CD4-positive, alpha-beta T cell treated with Interleukin-2 at 100 ng/mL for 4 hours (primary cell): ENCODE data around the gene IL17F.
"Not testable (repeated sequence)": the region's sequence is repeated elsewhere in the genome, so short reads cannot be mapped to it uniquely, and the experiment has no call there.

Experiments used
- DNase-seq: peaks from one replicate; pipeline ENCODE4 v3.0.0-alpha.2; 2020; ENCODE audit warnings: low spot score

IL17F gene

DNA sequence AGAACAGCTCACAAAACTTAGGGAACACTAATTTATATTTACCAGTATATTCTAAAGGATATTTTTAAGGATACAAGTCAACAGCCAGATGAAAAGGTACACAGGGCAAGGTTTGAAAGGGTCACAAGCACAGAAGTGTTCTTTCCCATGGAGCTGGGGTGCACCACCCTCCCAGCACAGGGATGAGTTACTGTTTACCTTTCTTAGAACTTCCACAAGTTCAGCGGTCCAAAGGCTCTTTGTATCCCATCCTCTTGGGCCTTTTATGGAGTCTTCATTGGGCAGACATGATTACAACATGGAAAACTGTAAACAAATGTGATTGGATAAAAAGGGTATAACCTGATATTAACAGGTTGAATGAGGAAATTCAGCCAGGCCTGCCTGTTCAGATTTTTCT is 1.1 kb upstream of the IL17F start:
- DNase-seq = no peak

DNA sequence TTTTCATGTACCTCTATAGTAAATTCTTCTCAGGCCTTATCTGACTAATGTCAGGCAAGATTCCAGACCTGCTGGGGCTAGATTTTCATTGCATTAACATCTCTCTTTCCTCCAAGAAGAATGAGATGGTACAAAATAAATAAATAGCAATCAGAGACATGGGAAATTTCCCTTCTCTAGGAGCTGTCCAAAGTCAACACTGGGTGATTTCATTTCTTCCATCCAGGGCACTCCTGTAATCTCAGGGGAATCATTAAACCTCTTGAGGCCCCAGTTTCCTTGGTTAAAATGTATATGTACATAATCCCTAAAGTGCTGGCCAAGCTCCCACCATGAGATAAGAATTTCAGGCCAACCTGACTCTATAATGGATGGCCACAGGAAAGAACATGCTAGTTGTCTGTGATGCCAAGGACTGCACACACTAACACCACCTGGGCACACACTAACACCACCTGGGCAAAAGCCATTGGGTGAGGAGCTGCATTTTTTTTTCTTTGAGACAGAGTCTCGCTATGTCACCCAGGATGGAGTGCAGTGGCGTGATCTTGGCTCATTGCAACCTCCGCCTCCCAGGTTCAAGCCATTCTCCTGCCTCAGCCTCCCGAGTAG is 912 bp downstream of the IL17F start:
- no peak for DNase-seq

DNA sequence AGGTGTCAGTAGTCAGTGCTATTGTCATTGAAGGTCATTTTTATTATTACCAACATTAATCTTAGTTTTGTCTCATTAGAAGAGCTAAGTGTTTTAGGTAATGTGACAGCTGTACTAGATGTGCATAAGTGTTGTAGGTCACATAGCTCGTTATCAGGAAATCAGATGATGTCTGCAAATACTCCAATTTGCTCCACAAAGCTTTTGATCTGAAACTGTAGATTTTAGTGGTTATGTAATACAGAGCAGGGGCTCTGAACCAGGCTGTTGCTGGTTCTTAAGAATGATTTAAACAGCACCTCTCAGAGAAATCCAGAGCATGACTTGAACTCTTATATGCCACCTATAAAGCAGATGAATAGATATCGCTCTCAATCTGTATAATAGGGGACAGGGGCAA is 2.5 kb downstream of the IL17F start:
- no peak for DNase-seq

DNA sequence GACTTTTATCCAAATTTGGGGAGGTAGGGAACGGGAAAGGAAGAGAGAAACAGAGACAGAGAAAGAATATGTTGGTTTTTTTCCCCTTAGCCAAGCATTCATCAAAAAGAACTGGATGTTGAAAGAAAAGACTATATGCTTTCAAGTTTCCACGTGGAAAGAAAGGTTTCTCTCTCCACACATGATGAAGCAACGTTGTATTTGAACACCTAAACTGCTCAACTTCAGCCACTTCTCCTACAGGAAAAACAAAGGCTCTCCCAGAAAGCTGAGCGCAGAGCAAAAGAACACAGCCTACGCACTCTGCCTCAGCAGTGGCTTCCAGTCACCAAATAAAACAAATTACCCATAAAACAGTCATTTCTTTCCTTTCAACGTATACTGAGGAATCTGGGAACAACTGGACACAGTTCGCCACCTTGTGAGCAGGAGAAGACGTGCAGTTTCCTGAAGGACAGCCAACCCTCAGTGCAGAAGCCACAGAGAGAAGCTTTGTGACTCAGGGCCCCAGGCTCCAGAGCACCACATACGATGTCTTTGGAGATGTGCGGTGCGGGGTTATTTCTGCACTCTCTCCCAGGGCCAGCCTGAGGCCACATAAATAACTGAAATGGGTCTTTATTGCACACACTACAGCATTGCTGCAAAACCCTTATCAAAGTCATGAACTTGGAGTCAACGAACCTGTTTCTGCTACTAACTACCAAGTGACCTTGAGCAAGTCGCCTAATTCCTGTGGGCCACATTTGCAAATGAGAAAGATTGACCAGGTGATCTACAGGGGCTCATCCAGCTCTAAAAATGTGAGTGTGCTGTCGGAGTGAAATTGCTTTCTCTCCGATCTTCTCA is 10.1 kb downstream of the IL17F start:
- no peak for DNase-seq

DNA sequence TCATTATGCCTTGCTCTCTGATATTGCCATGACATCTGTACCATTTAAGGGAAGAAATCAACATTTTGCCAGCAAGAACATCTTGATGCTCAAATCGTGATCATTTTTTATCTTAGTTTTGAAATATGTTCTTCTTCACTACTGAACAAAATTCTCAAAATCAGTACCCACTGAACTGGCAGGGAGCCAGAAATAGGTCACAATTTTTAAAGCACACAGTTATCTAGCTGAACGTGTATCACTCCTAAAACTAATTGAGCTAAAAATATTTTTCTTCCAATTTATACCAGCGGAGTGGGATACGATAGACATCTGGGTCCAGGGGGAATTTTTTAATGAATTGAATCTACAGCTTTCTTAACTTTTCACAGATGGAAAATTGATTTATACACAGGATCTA is 11.3 kb downstream of the IL17F start:
- no peak for DNase-seq

DNA sequence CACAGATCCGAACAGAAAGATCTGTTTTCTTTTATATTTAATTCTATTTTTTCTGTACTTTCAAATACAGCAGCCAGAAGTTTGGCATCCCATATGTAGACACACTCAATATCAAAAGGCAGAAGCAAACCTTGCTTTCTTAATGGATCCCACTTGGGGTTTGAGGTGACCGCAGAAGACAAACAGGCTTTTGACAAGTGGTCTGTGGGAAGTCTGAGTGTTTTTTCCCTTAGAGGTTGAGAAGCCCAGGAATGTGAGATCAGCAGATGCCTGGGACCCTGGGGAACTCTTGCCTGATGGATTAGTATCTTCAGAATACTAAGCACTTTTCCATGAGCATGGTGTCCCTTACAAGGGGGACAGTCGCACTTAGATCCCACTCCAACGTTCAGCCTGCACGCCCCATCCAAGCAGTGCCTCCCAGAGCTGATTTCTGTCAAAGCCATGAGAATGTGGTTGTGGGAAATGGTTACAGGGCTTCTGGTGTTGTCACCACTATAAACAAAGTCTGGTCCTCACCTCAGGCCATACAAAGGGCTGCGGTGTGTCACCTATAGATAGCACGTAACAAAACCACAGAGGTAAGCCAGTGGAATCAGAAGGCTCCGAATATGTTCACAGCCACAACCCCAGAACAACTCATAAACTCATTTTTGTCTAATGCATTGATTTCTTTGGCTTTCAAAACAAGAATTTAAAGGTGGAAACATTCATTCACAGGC is 12.7 kb downstream of the IL17F start:
- DNase-seq = no peak

DNA sequence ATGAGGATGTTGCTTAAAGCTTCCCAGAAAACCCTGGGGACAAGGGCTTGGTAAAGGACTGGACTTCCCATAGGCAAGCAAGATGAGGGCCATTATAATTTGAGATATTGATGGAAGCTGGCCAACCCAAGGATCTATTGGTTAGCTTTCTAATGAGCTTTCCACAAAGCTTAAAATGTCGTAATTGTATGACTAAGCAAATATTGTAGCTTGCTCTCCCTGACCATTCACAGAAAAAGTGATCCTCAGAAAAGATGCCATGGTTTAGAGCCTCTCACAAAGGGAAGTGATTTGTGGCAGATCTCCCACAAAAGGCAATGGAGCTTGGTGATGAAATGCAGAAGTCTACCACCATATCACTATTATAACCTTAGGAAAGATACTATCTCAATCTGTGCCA is 13.6 kb downstream of the IL17F start:
- DNase-seq = no peak

DNA sequence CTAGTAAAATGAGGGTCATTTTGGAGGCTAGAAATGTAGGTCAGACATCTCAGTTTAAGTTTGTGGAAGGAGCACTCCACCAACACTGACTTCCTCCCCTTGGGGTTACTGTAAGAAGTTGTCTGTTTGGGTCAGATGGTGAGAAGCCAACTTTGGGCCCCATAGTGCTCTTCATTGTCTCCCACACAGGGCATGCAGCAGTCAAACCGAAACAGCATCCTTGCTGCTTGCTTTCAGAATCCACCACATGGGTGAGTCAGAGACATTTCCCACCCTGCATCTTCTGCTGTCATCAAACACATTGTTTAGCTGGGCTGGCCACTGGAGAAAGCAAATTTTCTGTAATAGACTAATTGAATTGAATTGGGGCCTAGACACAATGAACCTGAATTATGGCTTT is 16.8 kb downstream of the IL17F start:
- peak; percentile 19 for DNase-seq

DNA sequence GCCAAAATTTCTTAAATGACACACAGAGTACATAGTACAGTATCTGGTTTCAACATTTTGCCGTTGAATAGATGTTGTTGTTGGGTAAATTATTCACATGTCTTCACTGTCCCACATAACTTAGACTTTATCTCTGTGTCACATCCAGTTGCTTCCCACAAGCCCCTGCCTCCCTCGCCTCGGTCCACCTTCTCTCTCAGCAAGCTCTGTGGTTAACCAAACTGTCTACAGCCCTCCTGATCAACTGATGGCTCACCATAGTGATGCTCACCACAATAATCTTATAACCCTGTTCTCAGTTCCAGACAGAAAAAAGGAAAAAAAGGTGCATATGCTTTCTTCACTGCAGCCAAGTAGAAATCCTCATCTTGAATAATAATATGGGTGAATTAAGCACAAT is 23.0 kb downstream of the IL17F start:
- DNase-seq = no peak

DNA sequence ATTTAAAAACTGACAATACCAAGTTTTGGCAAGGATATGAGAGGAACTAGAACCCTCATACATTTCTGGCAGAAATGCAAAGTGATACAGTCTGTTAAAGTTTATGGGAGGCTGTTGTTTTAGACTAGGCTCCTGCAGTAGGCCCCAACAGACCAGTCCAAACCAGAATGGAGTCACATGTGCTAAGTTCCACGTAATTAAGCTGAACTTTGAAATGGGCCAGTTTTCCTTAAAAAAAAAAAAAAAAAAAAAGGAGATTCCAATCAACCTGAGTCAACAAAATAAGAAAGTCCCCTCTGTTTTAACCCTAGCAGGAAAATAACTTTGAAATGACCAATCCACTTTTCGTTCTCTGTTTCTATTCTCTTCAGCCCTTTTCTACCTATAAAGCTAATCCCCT is 26.5 kb downstream of the IL17F start:
- DNase-seq = no peak

DNA sequence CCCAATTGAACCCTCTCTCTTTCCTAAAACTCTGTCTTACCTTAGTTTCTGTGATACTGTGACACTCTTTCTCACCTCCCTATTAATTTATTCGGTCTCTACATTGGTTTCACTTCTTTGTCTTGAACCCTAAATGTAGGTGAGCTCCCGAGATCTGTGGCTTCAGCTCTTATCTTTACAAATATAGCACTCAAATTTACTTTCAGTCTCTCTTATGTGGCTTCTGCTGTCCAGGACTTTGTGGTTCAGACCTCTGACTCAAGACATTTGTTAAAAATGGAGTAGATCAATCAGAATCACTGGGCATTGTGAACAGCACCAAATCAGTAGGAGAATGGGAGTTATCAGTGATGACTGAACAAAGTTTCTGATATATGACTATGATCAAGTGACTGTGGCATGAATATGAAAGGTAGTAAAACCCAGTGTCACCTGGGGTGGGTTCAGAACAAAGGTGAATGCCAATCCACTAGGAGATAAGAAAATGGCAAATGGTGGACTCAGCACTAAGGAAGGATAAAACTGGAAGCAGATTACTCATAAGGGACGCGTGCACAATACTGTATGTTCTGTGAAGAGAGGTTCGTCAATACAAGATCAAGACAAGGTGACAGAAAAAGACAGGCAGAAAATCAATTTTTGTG is 27.2 kb downstream of the IL17F start:
- no peak for DNase-seq

DNA sequence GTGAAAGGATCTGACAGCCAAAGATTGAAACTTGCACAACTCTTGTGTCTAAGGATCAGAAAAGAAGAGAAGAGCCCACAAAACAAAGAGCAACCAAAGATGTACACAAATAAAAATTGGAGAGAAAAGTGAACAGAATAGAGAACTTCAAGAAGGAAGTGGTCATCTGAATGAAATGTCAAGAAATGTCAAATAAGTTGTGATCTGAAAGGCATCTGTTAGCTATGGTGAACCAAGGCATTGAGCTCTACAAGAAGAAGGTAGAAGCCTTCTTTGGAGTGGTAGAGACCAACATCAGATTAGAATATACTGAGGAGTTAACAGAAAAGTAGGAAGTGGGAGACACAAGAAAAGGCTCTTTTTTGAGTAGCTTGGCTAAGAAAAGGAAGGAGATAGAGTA is 28.5 kb downstream of the IL17F start:
- no peak for DNase-seq

DNA sequence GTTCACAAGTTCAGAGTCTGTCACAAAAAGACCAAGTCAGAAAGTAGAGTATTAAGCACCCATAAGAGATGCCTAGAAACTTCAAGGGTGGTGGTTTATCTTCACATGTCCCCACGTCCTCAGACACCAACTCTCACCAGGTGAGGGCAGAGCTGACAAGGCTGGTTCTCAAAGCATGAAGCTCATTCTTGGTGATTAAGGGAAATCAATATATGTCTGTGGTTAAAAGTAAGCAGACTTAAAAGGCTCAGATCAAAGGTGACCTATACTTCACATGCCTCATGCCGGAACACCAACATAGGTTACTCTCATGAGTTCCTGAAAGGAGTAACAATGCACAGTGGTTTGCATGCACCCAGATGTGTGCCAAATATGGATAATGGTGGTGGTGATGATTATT is 31.2 kb downstream of the IL17F start:
- DNase-seq = no peak

DNA sequence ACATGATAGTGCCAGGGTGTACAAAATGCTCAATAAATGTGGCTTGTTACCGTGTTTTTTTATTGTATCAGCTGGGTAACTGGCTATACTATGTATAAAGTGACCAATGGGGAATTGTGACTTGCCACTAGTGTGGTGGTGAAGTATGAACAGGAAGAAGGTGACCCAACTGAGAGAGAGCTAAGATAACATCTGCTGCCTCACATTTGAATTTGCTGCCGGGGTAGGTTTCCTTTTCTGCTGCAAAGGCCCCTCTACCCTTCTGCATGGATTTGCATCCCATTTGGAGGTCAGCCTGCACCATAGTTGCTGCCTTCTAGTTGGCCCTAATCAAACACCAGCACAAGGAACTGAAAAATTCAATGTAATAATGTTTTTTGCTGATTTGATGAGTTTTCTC is 34.1 kb downstream of the IL17F start:
- no peak for DNase-seq

DNA sequence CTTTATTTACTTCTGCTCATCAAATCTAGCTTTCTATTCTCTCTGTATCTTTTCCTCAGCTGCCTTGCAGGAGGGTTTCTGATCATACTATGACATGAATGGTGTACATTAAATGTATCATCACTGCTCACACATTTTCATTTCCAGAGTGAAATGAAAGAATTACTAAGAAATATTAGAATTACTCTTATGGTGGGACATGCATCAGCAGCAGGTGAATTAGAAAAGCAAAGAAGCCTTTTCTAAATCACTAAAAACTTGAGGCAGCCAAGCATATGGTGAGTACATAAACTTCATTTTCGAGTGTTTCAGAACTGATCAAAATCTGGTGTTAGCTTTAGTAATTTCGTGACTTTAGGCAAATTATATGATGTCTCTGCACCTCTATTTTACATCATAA is 34.5 kb downstream of the IL17F start:
- DNase-seq = no peak

DNA sequence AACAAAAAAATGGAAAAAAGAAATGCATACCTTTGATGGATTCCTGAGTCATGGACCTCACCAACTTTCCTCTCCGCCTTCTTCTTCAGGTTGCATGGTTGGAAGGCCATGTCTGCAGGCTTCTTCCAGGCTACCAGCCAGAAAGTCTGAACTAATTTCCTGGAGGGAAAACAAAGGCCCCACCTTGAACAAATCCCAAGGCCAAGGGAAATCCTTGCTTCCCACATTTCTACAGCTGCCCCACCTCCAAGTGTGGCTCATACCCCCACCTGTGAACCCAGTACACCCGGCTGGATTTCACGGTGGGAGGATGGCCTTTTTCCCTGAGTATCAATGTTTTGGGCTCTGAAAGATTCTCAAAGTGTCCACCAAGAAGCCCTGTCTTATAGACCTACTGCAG is 35.7 kb downstream of the IL17F start:
- DNase-seq = no peak

DNA sequence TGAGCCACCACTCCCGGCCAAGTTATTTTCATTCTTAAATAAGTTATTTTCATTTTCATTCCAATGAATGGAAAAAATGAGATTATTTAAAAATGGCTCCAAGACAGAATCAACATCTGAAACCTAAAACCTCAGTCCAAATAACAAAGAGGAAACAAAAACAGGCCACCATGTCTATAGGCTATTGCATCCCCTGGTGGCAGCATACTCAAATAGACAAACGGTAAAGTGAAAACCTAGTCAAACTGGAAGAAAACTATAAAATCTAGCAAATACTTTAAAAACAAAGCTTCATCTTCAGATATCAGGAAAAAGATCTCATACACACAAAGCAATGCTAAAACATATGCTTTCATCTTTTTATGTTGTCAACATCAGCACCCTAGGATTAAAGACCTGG is 37.2 kb downstream of the IL17F start:
- no peak for DNase-seq

DNA sequence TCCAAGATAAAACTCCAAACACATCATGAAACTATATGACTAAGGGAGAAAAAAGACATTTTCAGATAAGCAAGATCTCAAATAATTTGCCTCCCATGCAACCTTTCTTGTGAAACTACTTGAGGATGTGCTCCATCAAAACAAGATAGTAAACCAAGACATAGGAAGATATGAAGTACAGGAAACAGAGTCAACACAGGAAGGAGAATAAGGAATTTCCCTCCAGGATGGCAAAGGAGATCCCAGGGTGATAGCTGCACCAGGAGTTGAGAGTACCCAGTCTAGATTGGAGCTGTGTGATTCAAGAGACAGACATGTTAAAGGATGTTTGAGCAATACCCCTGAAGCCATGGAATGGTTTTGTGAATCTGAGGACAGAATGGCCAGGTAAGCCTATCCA is 42.8 kb downstream of the IL17F start:
- DNase-seq = no peak

DNA sequence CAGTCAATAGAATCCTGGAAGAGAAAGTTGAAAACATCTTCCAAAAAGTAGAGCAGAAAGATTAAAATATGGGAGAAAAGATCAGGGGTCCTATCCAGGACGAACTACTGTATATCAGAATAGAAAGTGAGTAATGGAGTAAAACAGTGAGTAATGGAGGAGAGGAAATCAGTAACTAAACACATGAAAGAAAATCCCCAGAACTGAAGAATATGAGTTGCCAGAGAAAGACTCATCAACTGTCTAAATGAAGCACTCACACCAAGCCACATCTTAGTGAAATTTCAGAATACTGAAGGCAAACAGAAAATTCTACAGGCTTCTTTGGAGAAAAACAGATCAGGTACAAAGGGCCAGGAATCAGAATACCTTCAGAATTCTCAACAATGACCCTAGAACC is 43.3 kb downstream of the IL17F start:
- no peak for DNase-seq

DNA sequence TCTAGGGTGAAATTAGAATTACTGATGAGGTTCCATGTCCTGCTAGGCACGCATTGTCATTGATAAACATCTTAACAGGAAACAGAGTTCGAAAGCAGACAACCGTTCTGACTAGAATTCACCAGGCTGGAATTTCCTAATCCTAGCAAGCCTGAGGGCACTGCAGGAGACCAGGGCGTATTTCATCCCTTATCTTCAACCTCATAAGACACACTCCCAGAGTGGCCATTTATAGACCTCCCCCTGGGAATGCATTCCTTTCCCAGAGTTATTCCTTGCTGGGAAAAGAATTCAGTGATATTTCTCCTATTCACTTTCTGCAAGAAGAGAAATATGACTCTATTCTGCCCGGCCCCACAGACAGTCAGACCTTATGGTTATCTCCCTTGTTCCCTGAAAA is 44.2 kb downstream of the IL17F start:
- DNase-seq = not testable (repeated sequence)

DNA sequence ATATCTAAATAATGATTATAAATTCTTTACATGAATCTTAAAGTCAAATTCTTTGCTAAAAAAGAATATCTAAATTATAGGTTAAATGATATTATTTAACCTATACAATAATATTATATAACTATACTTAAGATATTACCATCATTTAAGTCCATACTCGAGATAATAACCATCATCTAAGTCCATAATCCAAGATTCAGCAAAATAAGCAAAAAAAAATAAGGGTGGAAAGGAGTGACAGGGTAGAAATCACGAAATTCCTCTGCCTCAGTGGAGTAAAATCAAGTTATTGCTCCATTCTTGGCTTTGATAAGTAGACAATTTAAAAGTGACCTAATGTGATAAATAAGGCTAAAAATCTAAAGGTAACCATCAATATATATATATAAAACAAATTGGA is 48.4 kb downstream of the IL17F start:
- DNase-seq = no peak

DNA sequence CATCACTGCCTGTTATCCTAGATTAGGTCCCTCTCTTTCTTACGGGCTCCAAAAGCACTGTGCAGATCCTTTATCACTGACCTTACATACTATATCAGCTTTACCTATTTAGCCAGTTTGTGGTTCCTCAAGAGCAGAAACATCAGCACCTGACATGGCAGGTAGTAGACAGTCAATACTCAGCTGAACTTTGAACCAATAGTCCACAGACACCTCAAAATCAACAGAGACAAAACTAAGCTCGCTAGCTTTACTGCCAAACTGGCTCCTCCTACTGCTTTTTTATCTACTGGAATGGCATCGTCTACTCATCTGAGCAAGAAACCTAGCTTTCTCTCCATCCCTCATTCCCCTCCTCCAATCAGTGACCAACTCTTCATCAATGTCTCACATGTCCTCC is 52.5 kb downstream of the IL17F start:
- DNase-seq = no peak

DNA sequence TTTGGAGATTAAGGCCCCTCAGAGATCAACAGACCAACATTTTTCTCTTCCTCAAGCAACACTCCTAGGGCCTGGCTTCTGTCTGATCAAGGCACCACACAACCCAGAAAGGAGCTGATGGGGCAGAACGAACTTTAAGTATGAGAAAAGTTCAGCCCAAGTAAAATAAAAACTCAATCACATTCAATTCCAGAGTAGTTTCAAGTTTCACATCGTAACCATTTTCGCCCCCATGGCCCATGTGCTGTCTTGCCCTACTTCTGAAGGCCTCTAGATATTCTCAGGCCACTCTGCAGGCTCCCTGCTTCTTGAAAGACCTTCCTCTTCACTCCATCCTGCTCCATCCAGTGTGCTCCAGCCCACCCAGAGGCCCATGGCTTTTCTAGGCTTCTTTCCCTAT is 53.9 kb downstream of the IL17F start:
- DNase-seq = no peak
